Measurements from ENCODE around the gene SPSB1.

DNA sequence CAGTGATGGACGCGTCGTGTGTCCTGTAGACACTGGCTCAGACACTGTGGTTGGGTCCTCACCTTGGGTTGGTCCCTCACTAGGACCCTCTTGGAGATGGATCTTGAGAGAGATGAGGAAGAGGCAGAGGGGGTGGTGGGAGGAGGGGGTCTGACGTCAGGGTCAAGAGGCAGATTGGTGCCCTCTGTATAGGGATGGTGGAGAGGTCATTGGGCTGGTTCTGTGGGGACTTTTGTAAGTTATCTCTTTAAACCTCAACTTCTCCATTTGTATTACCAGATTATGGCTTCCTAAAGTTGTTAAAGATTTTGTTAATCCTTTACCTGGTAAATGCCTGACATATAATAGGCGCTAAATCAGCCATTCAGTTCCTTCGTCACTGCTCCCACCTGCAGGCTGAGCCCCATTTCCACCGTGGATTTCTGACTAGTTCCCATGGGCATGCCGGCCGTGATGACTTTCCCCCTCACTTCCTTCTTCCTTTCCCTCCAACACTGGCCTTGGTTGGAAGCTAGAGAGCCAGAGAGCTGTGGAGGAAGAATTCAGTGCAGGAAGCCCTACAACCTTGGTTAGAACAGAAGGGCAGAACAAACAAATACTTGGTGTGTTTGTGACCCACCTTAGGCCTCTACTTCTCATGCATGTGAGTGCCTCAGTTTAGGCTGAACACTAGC is 49.5 kb upstream of the SPSB1 start:
- no peak for TF ChIP-seq POLR2A (IDR thresholded peaks at IDR 0.05)
- TF ChIP-seq CTCF (IDR thresholded peaks at IDR 0.05), result no peak
- TF ChIP-seq EP300 (IDR thresholded peaks at IDR 0.05), result no peak
